ENCODE data around the gene GPA33. TPM values are rescaled to one million over a fixed set of nuclear protein-coding genes. Genes with fewer than 3 reads are reported as not detected.

Gene GPA33
- total RNA-seq, 1 donor from 2014 or later: 0.10 TPM

DNA sequence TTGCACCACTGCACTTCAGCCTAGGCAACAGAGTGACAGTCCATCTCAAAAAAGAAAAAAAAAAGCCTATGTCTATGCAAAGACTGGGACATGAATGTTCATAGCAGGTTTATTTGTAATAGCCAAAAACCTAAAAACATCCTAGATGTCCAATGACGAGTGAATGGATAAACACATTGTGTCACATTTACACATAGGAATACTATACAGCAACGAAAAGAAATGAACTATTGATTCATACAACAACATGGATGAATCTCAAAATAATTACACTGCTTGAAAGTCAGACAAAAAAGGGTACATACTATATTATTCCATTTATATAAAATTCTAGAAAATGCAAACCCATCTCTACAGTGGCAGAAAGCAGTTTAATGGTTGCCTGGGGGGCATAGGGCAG, 11.6 kb upstream of the GPA33 start:
- H3K36me3 Mint-ChIP-seq (ENCODE audit: low read depth, unreplicated experiment): no peaks in the 10 kb centered on the region
- no peak for DNase-seq (ENCODE audit: low spot score)
- peaks cover 21% of the 10 kb centered on the region for H3K4me1 Mint-ChIP-seq (ENCODE audit: unreplicated experiment)
- no peak overlapping the region for H3K27ac Mint-ChIP-seq (ENCODE audit: unreplicated experiment)
- H3K27me3 Mint-ChIP-seq (ENCODE audit: unreplicated experiment): no peaks in the 10 kb centered on the region
- no peak for TF ChIP-seq CTCF (IDR thresholded peaks at IDR 0.05; ENCODE audit: unreplicated experiment)
- H3K9me3 Mint-ChIP-seq (ENCODE audit: unreplicated experiment): no peaks in the 10 kb centered on the region
- H3K4me3 Mint-ChIP-seq (ENCODE audit: unreplicated experiment): no peak overlapping the region

DNA sequence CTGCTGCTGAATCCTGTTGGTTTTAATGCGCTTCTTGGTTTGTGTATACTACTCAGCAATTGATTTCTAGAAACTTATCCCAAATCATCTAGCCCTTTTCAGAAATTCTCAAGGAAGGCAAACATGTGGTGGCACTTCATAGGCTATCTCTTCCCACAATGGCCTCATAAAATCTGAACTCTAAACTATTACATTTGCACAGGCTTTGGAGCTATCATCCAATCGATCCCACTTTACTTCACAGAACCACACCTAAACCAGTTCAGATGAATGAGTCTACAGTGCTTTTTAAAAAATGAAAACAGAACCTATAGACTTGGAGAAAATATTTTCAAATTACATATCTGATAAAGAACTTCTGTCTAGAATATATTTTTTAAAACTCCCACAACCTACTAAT, 10.6 kb upstream of the GPA33 start:
- TF ChIP-seq CTCF (IDR thresholded peaks at IDR 0.05; ENCODE audit: unreplicated experiment): no peak
- H3K9me3 Mint-ChIP-seq (ENCODE audit: unreplicated experiment): no peaks in the 10 kb centered on the region
- no peak overlapping the region for H3K27ac Mint-ChIP-seq (ENCODE audit: unreplicated experiment)
- H3K4me3 Mint-ChIP-seq (ENCODE audit: unreplicated experiment): no peak overlapping the region
- H3K4me1 Mint-ChIP-seq (ENCODE audit: unreplicated experiment): peaks cover 20% of the 10 kb centered on the region
- H3K36me3 Mint-ChIP-seq (ENCODE audit: low read depth, unreplicated experiment): no peaks in the 10 kb centered on the region
- DNase-seq (ENCODE audit: low spot score): no peak
- no peaks in the 10 kb centered on the region for H3K27me3 Mint-ChIP-seq (ENCODE audit: unreplicated experiment)

DNA sequence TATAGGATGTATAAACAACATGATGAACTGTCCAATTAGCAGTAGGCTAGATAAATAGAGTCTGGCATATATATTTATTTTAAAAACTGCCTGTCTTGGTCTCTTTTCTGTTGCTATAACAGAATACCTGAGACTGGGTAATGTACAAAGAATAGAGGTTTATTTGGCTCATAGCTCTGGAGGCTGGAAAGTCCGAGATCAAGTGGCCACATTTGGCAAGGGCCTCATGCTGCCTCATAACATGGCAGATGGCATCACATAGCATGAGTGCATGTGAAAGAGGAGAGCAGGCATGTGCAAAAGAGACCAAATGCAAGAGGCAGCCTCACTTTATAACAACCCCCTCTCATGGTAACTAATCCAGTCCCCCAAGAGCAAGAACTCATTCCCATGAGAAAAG, 9.7 kb upstream of the GPA33 start:
- TF ChIP-seq CTCF (IDR thresholded peaks at IDR 0.05; ENCODE audit: unreplicated experiment): no peak

GRCh38 chr1:167095368-167095767, 5.2 kb upstream of the GPA33 start:
- TF ChIP-seq CTCF (IDR thresholded peaks at IDR 0.05; ENCODE audit: unreplicated experiment): no peak
- no peak overlapping the region for H3K27ac Mint-ChIP-seq (ENCODE audit: unreplicated experiment)
- H3K4me1 Mint-ChIP-seq (ENCODE audit: unreplicated experiment): peaks cover 25% of the 10 kb centered on the region
- H3K36me3 Mint-ChIP-seq (ENCODE audit: low read depth, unreplicated experiment): no peaks in the 10 kb centered on the region
- no peak overlapping the region for H3K4me3 Mint-ChIP-seq (ENCODE audit: unreplicated experiment)
- DNase-seq (ENCODE audit: low spot score): no peak
- H3K9me3 Mint-ChIP-seq (ENCODE audit: unreplicated experiment): no peaks in the 10 kb centered on the region
- peaks cover 2% of the 10 kb centered on the region for H3K27me3 Mint-ChIP-seq (ENCODE audit: unreplicated experiment)

More for the DNA sequence above, 9.7 kb upstream of the GPA33 start:
- Mint-ChIP-seq H3K27ac (ENCODE audit: unreplicated experiment) (no peak overlapping the region), H3K9me3 (ENCODE audit: unreplicated experiment) (no peaks in the 10 kb centered on the region), H3K27me3 (ENCODE audit: unreplicated experiment) (no peaks in the 10 kb centered on the region), H3K4me3 (ENCODE audit: unreplicated experiment) (no peak overlapping the region), H3K36me3 (ENCODE audit: low read depth, unreplicated experiment) (no peaks in the 10 kb centered on the region), H3K4me1 (ENCODE audit: unreplicated experiment) (peaks cover 15% of the 10 kb centered on the region)
- no peak for DNase-seq (ENCODE audit: low spot score)

DNA sequence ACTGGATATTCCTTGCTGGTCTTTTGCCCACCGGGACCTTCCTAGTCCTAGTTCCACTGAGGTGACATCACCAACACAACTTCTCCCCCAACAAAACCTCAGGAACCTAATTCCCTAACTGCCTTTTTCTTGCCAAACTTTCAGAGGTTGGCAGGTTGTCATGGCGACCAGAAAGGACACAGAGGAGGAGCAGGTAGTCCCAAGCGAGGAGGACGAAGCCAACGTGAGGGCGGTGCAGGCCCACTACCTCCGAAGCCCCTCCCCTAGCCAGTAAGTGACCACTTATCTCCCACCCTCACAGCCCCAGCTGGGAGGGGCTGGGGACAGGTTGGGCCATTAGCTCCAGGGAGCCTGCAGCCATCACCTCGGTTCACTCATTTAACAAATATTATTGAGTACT, 4.5 kb upstream of the GPA33 start:
- no peak for DNase-seq (ENCODE audit: low spot score)
- H3K4me3 Mint-ChIP-seq (ENCODE audit: unreplicated experiment): no peak overlapping the region
- no peak for TF ChIP-seq CTCF (IDR thresholded peaks at IDR 0.05; ENCODE audit: unreplicated experiment)
- H3K27ac Mint-ChIP-seq (ENCODE audit: unreplicated experiment): no peak overlapping the region
- no peaks in the 10 kb centered on the region for H3K36me3 Mint-ChIP-seq (ENCODE audit: low read depth, unreplicated experiment)
- H3K9me3 Mint-ChIP-seq (ENCODE audit: unreplicated experiment): no peaks in the 10 kb centered on the region
- peaks cover 25% of the 10 kb centered on the region for H3K4me1 Mint-ChIP-seq (ENCODE audit: unreplicated experiment)
- peaks cover 2% of the 10 kb centered on the region for H3K27me3 Mint-ChIP-seq (ENCODE audit: unreplicated experiment)

All from endothelial cell (in vitro differentiated cells).